Cerebellar cortex (tissue), 1 donor: ENCODE data around the gene AAR2.
A peak's percentile ranks its signal among the peaks of the same experiment; 100 is the strongest.

Experiments
- DNase-seq: peaks from one replicate; pipeline ENCODE4 v3.0.0-alpha.2; 2015; ENCODE audit warnings: low spot score

Gene AAR2

DNA sequence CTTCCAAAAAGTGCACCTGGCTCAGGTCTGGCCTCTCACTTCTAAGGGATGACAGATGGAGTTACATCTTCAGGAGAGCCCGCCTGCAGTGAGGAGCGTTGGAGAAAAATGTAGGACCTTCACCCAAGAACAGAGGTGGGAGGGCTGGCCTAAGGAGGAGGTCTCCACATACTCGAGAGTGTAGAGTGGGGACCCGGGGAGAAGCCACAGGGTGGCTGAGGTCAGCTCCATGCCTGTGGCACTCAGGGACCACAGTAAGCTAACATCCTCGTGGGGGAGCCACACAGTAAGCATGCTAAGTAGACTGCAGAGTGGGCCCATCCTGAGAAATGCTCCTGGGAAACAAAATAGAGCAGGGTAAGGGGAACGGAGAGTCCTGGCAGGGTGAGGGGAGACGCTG is 24.0 kb downstream of the AAR2 start:
- DNase-seq = no peak

- DNase-seq = no peak
These were observed 25.3 kb downstream of the AAR2 start for GRCh38 chr20:36261389-36262105.

DNA sequence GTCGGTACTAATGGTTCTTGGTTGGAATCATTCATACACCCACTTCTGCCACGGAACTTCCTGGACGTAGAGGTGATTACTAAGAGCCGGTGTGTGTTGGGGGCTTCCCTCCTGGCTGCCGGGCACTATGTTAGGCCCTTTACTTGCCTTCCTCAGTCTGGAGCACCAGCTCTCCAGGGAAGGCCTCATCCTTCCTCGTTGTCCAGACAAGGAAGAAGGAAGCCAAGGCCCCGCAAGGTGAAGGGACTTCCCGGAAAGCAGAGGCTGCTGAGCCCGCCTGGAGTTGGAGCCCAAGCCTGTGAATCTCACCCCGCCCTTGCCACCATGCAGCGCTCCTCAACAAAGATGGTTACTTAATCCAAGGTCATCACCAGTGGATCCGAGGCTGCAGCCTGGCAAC is 26.2 kb downstream of the AAR2 start:
- no peak for DNase-seq

- DNase-seq = no peak
These were observed 28.4 kb downstream of the AAR2 start for GRCh38 chr20:36264426-36265246.

DNA sequence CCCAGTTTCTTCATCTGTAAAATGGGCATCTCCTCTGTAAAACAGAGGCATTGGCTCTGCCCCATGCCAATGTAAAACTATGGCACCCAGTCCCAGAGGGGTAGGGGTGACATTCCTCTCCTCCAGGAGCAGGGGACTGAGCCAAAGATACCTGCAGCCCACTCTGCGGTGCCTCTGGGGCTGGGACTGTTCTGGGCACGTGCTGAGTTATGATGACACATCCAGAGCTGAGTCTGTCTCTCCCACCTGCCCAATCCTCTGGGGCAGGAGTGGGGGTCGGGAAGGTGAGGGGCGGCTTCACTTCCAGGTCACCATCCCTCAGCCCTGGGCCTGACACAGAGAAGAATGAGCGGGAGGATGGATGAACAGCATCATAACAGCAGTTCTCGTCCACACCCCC is 29.9 kb downstream of the AAR2 start:
- no peak for DNase-seq

DNA sequence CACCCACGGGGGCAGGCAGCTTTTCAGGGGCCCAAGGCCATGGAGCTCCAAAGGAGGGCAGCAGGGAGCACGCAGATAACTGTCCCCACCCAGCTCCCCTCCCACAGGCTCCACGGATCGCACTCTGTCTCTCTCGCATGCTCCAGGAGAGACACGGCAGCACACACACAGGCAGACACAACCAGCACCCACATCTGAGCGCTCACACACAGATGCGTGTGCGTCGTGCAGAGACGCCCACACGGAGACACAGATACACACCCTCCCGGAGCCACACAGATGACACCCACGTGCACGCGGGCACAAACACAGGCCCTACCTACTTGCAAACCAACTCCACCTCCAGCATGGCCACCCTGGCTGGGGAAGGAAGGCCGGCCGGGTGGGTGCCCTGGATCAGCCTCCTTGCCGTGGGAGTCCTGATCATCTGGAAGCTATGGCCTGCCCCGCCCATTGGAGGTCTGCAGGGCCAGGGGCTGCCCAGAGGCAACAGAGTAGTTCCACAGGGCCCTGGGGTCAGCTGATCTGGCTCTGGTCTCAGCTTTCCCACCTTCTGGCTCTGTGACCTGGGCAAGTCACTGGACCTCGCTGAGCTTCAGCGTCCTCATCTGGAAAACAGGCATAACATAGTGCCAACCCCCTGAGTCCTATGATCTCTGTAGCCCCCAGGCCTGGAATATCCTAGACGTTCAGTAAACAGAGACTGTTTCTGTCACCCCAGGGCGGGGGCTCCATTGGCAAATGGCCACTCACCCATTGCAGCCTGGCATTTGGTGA is 31.5 kb downstream of the AAR2 start:
- no peak for DNase-seq

DNA sequence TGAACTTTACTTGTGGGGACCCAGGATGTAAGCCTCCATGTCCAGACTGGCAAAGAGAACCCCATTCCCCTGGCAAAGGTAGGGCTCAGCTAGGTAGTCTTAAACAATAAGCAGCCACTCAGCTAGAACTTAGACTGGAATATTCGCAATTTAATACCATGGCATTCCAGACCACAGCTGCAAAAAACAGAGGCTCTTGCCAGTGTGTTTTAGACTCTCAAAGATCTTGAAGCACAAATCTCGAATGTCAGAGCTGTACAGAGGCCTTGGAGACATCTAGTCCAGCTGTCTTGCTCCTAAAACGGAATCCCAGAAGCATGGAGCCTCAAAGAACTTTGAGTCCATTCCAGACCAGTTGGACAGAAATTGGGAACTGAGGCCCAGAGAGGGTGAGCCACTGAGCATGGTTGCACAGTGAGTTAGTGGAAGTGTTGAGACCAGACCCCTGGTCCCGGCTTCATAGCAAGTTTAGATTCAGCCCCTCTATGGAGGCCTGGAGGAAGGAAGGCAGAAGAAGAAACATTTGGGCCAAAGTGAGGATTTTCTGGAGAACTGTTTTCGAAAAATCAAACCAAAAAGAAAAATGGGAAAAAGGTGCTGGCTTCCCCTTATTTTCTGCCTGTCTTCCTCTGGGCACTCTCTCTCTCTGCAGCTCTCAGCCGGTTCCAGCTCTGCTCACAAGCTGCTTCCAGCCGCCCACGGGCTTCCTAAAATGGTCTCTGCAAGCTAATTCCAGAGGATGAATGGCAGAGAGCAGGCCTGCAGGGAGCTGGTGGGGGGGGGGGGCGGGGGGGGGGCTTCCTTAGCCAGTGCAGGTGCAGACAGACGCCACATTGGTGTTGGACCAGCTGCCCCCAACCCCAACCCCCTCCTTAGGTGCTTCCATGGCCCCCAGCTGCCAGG is 32.4 kb downstream of the AAR2 start:
- no peak for DNase-seq

DNA sequence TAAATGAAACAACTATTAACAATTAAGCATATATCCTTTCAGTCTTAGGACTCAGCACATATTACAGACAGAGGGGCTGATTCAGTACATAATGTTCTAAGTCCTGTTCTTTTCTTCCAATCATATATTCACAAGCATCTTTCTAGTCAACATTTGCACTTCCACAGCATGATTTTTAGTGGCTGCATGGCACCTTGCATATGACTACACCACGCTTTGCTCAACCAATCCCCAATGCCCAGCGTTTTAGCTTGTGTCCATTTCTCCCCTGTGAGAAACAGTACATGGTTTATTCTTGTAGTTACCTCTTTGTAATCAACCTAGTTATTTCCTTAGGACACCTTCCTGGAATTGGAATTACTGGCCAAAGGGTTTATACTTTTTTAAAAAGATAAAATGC is 33.2 kb downstream of the AAR2 start:
- no peak for DNase-seq

- DNase-seq = no peak
These were observed 34.7 kb downstream of the AAR2 start for GRCh38 chr20:36270744-36271638.

DNA sequence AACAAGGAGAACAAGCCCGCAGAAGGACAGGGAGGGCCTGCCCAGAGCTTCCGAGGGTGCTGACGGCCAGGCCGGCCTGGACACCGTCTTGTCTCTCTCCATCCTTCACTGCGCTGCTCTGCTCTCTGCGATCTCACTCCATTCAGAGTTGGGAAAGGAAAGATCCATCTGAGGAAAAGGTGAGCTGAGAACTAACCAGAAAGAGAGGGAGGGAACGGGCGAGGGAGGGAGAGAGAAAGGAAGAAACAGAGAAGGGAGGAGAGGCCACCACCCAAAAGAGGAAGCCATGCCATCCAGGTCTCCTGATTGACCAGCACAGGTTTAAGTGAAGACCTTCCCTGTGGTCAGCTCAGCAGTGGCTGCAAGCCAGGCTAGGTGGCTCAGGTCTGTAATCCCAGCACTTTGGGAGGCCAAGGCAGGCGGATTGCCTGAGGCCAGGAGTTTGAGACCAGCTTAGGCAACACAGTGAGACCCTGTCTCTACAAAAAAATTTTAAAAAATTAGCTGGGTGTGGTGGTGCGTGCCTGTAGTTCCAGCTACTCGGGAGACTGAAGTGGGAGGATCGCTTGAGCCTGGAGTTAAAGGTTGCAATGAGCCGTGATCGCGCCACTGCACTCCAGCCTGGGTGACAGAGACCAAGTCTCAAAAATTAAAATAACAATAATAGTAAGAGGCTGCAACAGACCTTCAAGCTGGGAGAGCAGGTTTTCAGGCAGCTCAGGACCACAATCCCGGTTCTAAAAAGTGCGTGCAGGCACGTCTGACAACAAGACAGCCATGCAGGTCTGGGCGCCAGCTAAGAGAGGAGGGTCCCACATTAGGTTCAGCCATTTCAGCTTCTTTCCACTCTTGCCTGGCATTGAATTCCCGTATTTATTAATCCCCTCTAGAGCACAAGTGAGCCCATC is 35.6 kb downstream of the AAR2 start:
- no peak for DNase-seq

GRCh38 chr20:36272547-36273220 is 36.4 kb downstream of the AAR2 start:
- no peak for DNase-seq

DNA sequence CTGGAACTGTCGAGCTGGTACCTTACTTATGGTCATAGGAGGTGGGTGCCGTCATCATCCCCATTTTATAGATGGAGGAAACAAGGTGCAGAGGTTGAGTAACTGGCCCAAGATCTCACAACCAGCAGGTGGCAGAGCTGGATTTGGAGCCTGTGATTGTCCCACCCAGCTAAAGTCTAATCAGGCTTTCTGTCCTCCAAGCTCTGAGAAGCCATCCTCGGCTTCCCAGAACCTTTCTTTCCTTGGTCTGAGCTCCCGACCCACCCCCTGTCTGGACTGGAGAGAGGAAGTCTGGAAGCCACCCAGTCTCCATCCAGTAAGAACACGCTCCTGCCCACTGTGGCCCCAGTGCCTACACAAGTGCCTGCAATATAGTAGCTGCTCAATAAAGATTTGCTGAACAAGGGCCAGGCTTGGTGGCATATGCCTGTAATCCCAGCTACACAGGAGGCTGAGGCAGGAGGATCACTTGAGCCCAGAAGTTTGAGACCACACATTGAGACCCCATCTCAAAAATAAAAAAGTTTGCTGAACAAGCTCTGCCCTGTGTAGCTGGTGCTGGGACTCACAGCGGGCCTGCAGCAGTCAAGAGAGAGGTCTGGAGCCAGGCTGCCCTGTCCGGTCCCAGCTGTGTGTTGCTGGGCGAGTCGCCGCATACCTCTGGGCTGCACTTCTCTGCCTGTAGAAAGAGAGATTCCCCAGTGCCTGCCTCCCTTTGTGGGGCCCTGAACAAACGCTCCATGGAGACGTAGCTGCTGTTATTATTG is 37.3 kb downstream of the AAR2 start:
- peak; percentile 16 for DNase-seq

- no peak for DNase-seq
These were observed 38.0 kb downstream of the AAR2 start for GRCh38 chr20:36274181-36274841.

DNA sequence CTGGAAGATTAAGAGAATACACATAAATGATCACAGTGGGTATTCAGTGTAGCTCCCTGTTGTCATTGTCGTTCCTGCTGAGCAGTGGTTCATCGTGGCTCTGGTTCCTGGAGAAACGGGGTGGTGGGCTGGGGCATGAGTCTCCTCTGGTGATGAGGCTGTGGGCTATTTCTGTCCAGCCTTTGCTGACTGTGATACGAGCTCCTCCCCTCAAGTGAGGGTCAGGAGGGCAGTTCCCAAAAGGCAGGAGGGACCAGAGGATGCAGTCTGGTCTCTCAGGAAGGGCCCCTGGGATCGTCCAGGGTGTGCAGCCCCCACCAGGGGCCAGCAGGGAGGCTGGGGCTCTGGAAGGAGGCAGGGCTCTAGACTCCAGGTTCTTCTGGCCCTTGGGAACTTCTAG is 38.7 kb downstream of the AAR2 start:
- DNase-seq = no peak

DNA sequence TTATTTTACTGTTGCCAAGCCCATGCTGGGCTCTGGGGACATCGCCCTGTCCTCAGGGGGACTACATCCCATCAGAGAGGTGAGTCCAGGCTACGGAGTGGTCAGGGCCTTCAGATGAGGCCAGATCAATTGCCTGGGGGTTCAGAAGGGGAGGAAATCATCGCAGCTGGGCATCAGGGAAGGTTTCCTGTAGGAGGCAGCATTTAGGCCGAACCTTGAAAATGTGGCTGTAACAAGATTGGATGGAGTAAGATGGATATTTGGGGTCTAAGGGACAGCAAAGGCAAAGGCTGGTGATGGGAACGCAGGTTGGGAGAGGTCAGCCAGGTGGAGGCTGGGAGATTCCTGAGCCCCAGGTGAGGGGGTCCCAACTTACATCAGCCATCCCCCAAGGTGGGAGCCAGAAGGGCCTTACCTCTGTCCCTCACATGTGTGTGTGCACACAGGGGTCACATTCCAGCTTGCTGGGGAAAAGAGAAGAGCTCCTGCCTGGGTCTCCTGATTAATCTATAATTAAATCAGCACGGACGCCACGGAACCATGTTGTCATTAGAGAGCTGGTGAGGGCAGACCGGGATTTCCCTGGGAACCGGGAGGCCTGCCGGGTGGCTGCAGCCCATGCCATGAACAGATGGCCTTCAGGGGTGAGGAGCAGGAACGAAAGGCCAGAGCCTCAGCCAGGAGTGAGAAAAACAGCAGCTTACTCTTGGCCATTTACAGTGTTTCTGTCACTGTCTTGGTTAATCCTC is 39.3 kb downstream of the AAR2 start:
- no peak for DNase-seq

DNA sequence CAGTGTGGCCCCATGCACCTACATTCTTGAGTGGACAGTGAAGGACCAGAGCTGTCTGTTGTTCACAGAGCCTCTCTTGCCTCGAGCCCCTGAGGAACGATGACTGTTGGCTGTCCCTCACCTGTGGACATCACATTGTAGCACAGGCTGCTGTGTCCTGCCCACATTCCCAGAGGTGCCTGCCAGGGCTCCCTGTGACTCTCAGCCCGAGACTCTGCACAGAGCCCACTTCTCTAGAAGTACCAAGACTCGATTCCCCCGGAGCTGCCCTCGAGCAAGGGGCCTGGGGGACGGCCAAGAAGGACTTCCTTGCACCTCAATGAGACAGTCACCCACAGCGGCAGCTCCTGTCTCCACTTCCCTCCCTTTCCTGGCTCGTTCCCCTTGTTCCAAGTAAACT is 41.3 kb downstream of the AAR2 start:
- DNase-seq = no peak

DNA sequence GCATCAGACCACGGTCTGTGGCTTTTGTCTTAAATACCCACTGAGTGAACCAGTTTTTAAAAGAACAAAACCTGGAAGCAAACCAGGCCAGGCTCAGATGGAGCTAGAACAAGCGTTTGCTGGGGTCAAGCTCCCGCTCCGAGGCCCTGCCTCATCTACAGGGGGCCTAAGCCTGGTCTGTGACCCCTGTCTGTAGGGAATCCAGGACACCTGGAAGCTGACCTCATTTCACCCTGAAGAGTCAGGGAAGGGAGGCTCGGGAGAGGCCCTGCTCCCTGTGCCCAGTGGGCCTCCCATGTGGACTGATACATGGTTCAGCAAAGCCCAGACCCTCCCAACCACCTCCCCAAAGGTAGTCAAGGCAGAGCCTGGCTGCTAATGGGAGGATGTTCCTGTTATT is 43.1 kb downstream of the AAR2 start:
- DNase-seq = no peak
